ENCODE data around the gene HCFC1. TPM values are rescaled to one million over a fixed set of nuclear protein-coding genes. Genes with fewer than 3 reads are reported as not detected.

The HCFC1 gene
- total RNA-seq, 4 donors from 2014 or later = 32.6 to 51.6 (median 40.9) TPM

DNA sequence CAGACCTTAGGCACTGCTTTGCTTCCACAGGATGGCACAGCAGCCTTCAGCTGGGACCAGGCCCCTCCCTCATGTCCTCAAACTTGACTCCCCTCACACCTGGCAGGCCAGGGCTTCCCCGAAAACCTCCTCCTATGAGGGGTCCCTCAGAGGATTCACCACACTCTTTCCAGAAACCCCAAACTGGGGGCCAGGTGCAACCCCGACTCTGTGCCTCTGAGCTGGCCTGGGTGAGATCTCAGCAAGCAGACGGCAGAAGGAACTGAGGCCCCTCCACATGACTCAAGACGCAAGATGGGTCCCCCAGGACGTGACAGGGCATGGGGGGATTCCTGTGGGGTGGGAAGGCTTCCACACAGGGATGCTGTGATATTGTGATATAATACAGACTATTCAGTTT, 6.2 kb downstream of the HCFC1 start:
- no peak for DNase-seq (ENCODE audit: low spot score in 2 of 2)
- TF ChIP-seq, protein P1, sequence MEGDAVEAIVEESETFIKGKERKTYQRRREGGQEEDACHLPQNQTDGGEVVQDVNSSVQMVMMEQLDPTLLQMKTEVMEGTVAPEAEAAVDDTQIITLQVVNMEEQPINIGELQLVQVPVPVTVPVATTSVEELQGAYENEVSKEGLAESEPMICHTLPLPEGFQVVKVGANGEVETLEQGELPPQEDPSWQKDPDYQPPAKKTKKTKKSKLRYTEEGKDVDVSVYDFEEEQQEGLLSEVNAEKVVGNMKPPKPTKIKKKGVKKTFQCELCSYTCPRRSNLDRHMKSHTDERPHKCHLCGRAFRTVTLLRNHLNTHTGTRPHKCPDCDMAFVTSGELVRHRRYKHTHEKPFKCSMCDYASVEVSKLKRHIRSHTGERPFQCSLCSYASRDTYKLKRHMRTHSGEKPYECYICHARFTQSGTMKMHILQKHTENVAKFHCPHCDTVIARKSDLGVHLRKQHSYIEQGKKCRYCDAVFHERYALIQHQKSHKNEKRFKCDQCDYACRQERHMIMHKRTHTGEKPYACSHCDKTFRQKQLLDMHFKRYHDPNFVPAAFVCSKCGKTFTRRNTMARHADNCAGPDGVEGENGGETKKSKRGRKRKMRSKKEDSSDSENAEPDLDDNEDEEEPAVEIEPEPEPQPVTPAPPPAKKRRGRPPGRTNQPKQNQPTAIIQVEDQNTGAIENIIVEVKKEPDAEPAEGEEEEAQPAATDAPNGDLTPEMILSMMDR (IDR thresholded peaks at IDR 0.05) = no peak
- no peak for TF ChIP-seq POLR2A (IDR thresholded peaks at IDR 0.05)
- intact Hi-C loops (cut with DNase I; ENCODE audit: low total_unique reads) = no loop called here
- 87 to 88% methylated on average over 5 of the region's 5 CpGs for WGBS, 2 donors
- H3K4me3 ChIP-seq (ENCODE audit: low read depth, poor library complexity, severe bottlenecking) = no peak overlapping the region

GRCh38 chrX:153964105-153964504, 7.5 kb downstream of the HCFC1 start:
- DNase-seq (ENCODE audit: low spot score in 2 of 2) = no peak
- H3K4me3 ChIP-seq (ENCODE audit: low read depth, poor library complexity, severe bottlenecking) = no peak overlapping the region
- intact Hi-C loops (cut with DNase I; ENCODE audit: low total_unique reads) = no loop called here
- TF ChIP-seq, protein P1 (IDR thresholded peaks at IDR 0.05) = no peak
- no peak for TF ChIP-seq POLR2A (IDR thresholded peaks at IDR 0.05)
- 91 to 94% methylated on average over 14 of the region's 14 CpGs for WGBS, 2 donors

GRCh38 chrX:153963546-153963945, 8.1 kb downstream of the HCFC1 start:
- intact Hi-C loops (cut with DNase I; ENCODE audit: low total_unique reads) = no loop called here
- no peak overlapping the region for H3K4me3 ChIP-seq (ENCODE audit: low read depth, poor library complexity, severe bottlenecking)
- TF ChIP-seq POLR2A (IDR thresholded peaks at IDR 0.05) = no peak
- no peak for DNase-seq (ENCODE audit: low spot score in 2 of 2)
- 87 to 92% methylated on average over 10 to 12 of the region's 12 CpGs for WGBS, 2 donors

DNA sequence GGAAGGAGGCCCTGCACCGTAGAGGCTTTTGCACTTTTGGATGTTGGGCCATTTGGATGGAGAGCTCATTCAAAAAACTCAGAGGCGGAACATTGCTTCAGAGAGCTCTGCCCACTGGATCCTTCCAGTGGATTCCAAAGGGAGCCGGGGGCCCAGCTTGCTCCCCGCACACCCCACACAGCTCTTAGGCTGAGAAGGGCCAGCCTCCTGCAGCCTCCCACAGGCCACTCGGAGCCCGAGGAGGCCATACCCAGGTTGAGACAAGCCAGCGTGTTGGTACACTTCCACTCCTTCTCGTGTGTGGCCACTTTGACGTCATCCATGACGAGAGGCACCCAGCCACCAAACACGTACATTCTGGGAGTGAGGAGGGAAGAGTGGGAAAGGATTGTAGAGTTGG, 10.3 kb downstream of the HCFC1 start:
- no peak for TF ChIP-seq POLR2A (IDR thresholded peaks at IDR 0.05)
- TF ChIP-seq, protein P1 (IDR thresholded peaks at IDR 0.05) = no peak
- no peak for DNase-seq (ENCODE audit: low spot score in 2 of 2)
- H3K4me3 ChIP-seq (ENCODE audit: low read depth, poor library complexity, severe bottlenecking) = no peak overlapping the region
- intact Hi-C loops (cut with DNase I; ENCODE audit: low total_unique reads) = no loop called here
- 92 to 94% methylated on average over 9 to 11 of the region's 11 CpGs for WGBS, 2 donors

GRCh38 chrX:153960786-153961185, 10.8 kb downstream of the HCFC1 start:
- 90 to 94% methylated on average over 17 to 22 of the region's 22 CpGs for WGBS, 2 donors

DNA sequence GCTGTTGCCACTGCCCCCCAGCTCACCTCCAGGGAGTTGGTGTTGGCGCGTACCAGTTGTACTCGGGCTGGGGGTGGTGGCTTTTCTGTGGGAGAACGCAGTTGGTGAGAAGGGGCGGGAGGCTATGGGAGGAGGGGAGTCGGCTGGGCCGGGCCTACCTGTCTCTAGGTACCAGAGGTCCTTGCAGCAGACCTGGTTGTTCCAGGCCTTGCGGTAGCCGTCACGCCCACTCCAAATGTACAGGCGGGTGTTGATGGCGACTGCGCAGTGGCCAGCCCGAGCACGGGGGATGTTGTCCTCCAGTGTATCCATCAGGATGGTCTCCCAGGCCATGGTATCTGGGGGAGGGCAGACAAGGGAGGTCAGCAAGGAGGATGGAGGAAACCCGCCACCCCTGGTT, 11.5 kb downstream of the HCFC1 start:
- H3K4me3 ChIP-seq (ENCODE audit: low read depth, poor library complexity, severe bottlenecking) = no peak overlapping the region
- WGBS, 2 donors = 96 to 97% methylated on average over 9 to 15 of the region's 16 CpGs
- DNase-seq (ENCODE audit: low spot score in 2 of 2) = no peak
- TF ChIP-seq POLR2A (IDR thresholded peaks at IDR 0.05) = no peak
- TF ChIP-seq, protein P1 (IDR thresholded peaks at IDR 0.05) = no peak
- intact Hi-C loops (cut with DNase I; ENCODE audit: low total_unique reads) = no loop called here

More at GRCh38 chrX:153960786-153961185, 10.8 kb downstream of the HCFC1 start:
- TF ChIP-seq POLR2A (IDR thresholded peaks at IDR 0.05) = no peak
- TF ChIP-seq, protein P1 (IDR thresholded peaks at IDR 0.05) = no peak
- intact Hi-C loops (cut with DNase I; ENCODE audit: low total_unique reads) = no loop called here
- H3K4me3 ChIP-seq (ENCODE audit: low read depth, poor library complexity, severe bottlenecking) = no peak overlapping the region
- DNase-seq (ENCODE audit: low spot score in 2 of 2) = no peak

All from lower leg skin (tissue), 4 donors.